Measurements from ENCODE around the gene TWNK. TPM values are rescaled to one million over a fixed set of nuclear protein-coding genes. Genes with fewer than 3 reads are reported as not detected.
"Not testable (repeated sequence)": the region's sequence is repeated elsewhere in the genome, so short reads cannot be mapped to it uniquely, and the experiment has no call there.

Gene TWNK
- total RNA-seq, 2 donors from 2014 or later, result 13.6 to 34.2 TPM

GRCh38 chr10:101030496-101031127, 43.3 kb downstream of the TWNK start:
- H3K4me3 Mint-ChIP-seq, result peak overlapping the region; percentile 93
- H3K27ac Mint-ChIP-seq, result peak overlapping the region in 1 of 2 donors; percentile 61
- H3K4me1 Mint-ChIP-seq (ENCODE audit: low read depth in 2 of 2), result peaks cover 15 to 22% of the 10 kb centered on the region in 2 donors
- no peak for ATAC-seq
- peaks cover 0 to 2% of the 10 kb centered on the region in 2 donors for H3K27me3 Mint-ChIP-seq
- H3K36me3 Mint-ChIP-seq, result no peaks in the 10 kb centered on the region
- H3K9me3 Mint-ChIP-seq, result no peaks in the 10 kb centered on the region
- DNase-seq (ENCODE audit: low spot score), result no peak

DNA sequence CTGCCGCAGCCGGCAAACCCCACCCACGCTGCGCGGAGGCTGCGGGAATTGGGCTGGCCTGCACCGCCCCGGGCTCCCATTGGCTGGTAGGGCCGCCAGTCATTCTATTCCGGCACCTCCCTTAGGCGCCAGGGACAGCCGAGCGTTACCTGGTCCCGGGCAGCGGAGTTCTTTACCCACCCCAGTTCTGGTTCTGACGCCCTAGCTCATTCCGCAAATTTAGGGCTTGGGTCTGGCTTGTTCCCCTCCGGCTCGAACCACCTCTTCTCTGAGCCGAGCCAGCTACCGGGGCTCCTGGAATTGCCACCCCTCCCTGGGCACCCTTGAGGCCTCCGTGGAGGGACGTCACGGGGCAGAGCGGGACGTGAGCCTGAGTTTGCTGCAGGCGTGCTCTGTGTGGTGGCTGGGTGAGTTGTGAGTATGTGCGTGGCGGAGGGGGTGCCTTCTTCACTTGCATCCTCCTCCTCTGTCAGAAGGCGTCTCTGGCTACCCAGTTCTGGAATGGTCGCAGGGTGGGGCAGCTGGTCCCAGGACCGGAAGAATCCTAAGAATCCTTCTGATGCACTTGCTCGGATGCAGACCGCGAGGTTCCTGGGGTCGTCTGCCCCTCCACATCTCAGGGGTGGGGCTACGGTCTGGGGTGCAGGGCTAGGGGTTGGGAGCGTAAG, 43.9 kb downstream of the TWNK start, which contains the start of the genes PDZD7 and SFXN3:
Gene PDZD7, minus strand, starts transcription at position 2 of the 668 bp plus-strand sequence. CDS start 910 bp downstream, outside the sequence.
Gene SFXN3, plus strand, starts transcription at position 107 of the 668 bp plus-strand sequence. CDS start 3,461 bp downstream, outside the sequence.
- no peaks in the 10 kb centered on the region for H3K36me3 Mint-ChIP-seq
- peak within 1 kb of the TSS; percentile 61 to 80 for H3K27ac Mint-ChIP-seq

DNA sequence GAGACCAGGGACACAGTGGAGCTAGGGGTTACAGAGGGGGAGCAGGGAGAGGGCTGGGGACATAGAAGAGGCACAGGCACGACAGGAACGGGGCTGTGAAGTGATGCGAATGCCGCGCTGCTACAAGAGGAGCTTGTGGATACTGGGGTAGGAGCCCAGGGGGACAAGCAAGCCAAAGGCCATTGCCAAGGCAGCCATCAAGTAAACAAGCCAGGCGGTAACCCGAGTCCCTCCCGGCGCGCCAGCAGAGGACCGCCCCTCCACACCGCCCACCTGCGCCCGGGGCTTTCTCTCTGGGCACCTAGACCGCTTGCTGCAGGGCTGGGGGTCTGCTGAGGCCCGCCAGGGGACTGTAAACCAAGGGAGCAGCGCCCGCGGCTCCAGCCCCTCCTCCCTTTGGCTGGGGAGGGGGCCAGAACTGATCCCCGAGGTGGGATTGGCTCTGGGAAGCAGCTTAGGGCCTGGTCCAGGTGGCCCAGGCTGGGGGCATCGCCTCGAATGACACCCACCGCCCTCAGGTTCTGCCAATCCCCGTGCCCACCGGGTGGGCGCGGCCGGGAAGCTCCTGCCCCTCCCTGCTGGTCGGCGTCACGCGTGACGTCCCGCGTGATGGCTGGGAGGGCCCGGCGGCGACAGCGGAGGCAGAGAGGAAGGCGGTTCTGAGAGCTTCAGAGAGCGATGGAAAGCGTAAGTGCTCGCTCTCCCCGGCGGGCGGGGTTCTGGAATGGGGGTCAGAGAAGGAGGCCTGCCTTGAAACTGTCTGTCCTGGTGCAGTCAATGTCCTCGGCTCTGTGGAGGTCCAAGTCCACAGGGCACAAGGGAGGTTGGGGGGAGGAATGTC, 44.7 kb downstream of the TWNK start:
- DNase-seq (ENCODE audit: low spot score) (peak; percentile 72), ATAC-seq (peak; percentile 66 to 77)
- no peaks in the 10 kb centered on the region for H3K36me3 Mint-ChIP-seq
- H3K27ac Mint-ChIP-seq, result peak overlapping the region; percentile 61 to 80
- no peaks in the 10 kb centered on the region for H3K9me3 Mint-ChIP-seq
- peaks cover 0 to 2% of the 10 kb centered on the region in 2 donors for H3K27me3 Mint-ChIP-seq
- H3K4me3 Mint-ChIP-seq, result peak overlapping the region; percentile 93
- peaks cover 15 to 22% of the 10 kb centered on the region in 2 donors for H3K4me1 Mint-ChIP-seq (ENCODE audit: low read depth in 2 of 2)

More for the DNA sequence above, 43.9 kb downstream of the TWNK start, which contains the start of the genes PDZD7 and SFXN3:
- DNase-seq (ENCODE audit: low spot score), result peak; percentile 98
- H3K9me3 Mint-ChIP-seq, result no peaks in the 10 kb centered on the region
- H3K4me1 Mint-ChIP-seq (ENCODE audit: low read depth in 2 of 2), result peaks cover 15 to 22% of the 10 kb centered on the region in 2 donors
- ATAC-seq, result peak; percentile 93 to 95
- peaks cover 0 to 2% of the 10 kb centered on the region in 2 donors for H3K27me3 Mint-ChIP-seq
- H3K4me3 Mint-ChIP-seq, result peak within 1 kb of the TSS; percentile 93

DNA sequence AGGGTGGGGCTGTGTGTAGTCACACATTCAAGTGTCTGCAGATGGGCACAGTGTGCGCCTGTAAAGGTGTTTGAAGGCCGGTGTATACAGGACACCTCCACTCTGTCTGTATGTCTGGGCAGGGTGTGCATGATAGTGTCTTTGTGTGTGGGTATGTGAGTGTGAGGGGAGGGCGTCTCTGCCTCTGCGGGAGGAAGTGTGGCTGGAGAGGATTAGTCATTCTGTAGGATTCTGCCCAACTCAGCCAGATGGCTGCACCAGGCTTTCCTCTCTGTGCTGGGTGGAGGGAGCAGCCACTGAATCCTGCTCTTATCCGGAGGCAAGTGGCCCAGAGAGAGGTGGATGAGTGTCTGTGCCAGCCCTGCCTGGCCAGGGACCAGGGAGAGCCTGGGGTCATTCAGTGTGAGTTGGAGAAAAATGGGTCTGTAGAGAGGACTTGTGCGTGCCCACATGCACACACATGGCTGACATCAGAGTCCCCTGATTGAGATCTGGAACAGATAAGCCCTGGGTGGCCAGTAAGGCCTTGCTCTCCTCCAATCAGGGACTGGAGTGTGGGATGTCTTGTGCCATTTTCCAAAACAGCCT, 45.4 kb downstream of the TWNK start:
- H3K4me1 Mint-ChIP-seq (ENCODE audit: low read depth in 2 of 2), result peaks cover 15 to 22% of the 10 kb centered on the region in 2 donors
- peak overlapping the region; percentile 93 for H3K4me3 Mint-ChIP-seq
- H3K9me3 Mint-ChIP-seq, result no peaks in the 10 kb centered on the region
- no peak for DNase-seq (ENCODE audit: low spot score)
- H3K27ac Mint-ChIP-seq, result peak overlapping the region; percentile 61 to 80
- ATAC-seq, result peak; percentile 45 to 70
- peaks cover 0 to 2% of the 10 kb centered on the region in 2 donors for H3K27me3 Mint-ChIP-seq
- peaks cover 2% of the 10 kb centered on the region for H3K36me3 Mint-ChIP-seq

- H3K27me3 Mint-ChIP-seq, result peaks cover 0 to 2% of the 10 kb centered on the region in 2 donors
- H3K27ac Mint-ChIP-seq, result no peak overlapping the region
- H3K36me3 Mint-ChIP-seq, result peaks cover 6% of the 10 kb centered on the region
- peak overlapping the region; percentile 93 for H3K4me3 Mint-ChIP-seq
- H3K9me3 Mint-ChIP-seq, result no peaks in the 10 kb centered on the region
- ATAC-seq (no peak), DNase-seq (ENCODE audit: low spot score) (no peak)
- peaks cover 15 to 22% of the 10 kb centered on the region in 2 donors for H3K4me1 Mint-ChIP-seq (ENCODE audit: low read depth in 2 of 2)
Measured at GRCh38 chr10:101033276-101033675, 45.9 kb downstream of the TWNK start.

- H3K36me3 Mint-ChIP-seq; ATAC-seq; H3K9me3 Mint-ChIP-seq; H3K27me3 Mint-ChIP-seq; H3K27ac Mint-ChIP-seq; H3K4me3 Mint-ChIP-seq; DNase-seq (ENCODE audit: low spot score): not testable (repeated sequence)
- peaks cover 15 to 22% of the 10 kb centered on the region in 2 donors for H3K4me1 Mint-ChIP-seq (ENCODE audit: low read depth in 2 of 2)
Measured at GRCh38 chr10:101034404-101034803, 47.1 kb downstream of the TWNK start.

- H3K27ac Mint-ChIP-seq, result no peak overlapping the region
- DNase-seq (ENCODE audit: low spot score), result no peak
- peaks cover 15 to 22% of the 10 kb centered on the region in 2 donors for H3K4me1 Mint-ChIP-seq (ENCODE audit: low read depth in 2 of 2)
- no peak overlapping the region for H3K4me3 Mint-ChIP-seq
- H3K27me3 Mint-ChIP-seq, result no peaks in the 10 kb centered on the region
- H3K36me3 Mint-ChIP-seq, result peaks cover 6% of the 10 kb centered on the region
- no peaks in the 10 kb centered on the region for H3K9me3 Mint-ChIP-seq
- ATAC-seq, result no peak
Measured at GRCh38 chr10:101035314-101035713, 48.0 kb downstream of the TWNK start.

- H3K27ac Mint-ChIP-seq, result no peak overlapping the region
- H3K4me1 Mint-ChIP-seq (ENCODE audit: low read depth in 2 of 2), result peaks cover 17 to 21% of the 10 kb centered on the region in 2 donors
- ATAC-seq, result no peak
Measured at GRCh38 chr10:101035916-101036702, 48.8 kb downstream of the TWNK start.

DNA sequence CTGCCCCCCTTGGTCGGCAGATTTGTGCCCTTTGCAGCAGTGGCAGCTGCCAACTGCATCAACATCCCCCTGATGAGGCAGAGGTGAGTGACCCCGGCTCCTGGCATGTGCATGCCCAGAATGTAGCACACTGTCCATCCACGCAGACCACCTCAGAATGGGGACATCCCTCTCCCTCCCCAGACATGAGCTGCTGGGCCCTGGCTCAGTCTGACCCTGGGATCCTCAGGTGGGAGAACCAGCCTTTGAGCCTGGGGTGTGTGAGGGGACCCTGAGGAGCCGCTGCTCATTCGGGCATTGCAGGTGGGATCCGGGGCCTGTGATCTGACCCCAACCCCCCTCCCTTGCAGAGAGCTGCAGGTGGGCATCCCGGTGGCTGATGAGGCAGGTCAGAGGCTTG, 49.4 kb downstream of the TWNK start:
- Mint-ChIP-seq H3K9me3 (no peaks in the 10 kb centered on the region), H3K4me1 (ENCODE audit: low read depth in 2 of 2) (peaks cover 15 to 19% of the 10 kb centered on the region in 2 donors), H3K27me3 (no peaks in the 10 kb centered on the region), H3K36me3 (peaks cover 6% of the 10 kb centered on the region), H3K4me3 (no peak overlapping the region), H3K27ac (no peak overlapping the region)
- ATAC-seq, result no peak
- no peak for DNase-seq (ENCODE audit: low spot score)

More at GRCh38 chr10:101035916-101036702, 48.8 kb downstream of the TWNK start:
- peaks cover 6% of the 10 kb centered on the region for H3K36me3 Mint-ChIP-seq
- DNase-seq (ENCODE audit: low spot score), result no peak
- H3K4me3 Mint-ChIP-seq, result no peak overlapping the region
- H3K27me3 Mint-ChIP-seq, result no peaks in the 10 kb centered on the region
- no peaks in the 10 kb centered on the region for H3K9me3 Mint-ChIP-seq

GRCh38 chr10:101038484-101038883, 51.1 kb downstream of the TWNK start:
- H3K27ac Mint-ChIP-seq, result no peak overlapping the region
- peaks cover 6% of the 10 kb centered on the region for H3K36me3 Mint-ChIP-seq
- peaks cover 0 to 2% of the 10 kb centered on the region in 2 donors for H3K27me3 Mint-ChIP-seq
- no peak for DNase-seq (ENCODE audit: low spot score)
- no peak overlapping the region for H3K4me3 Mint-ChIP-seq
- no peak for ATAC-seq
- H3K9me3 Mint-ChIP-seq, result no peaks in the 10 kb centered on the region
- peaks cover 22% of the 10 kb centered on the region in 2 donors for H3K4me1 Mint-ChIP-seq (ENCODE audit: low read depth in 2 of 2)

GRCh38 chr10:101040061-101040460, 52.7 kb downstream of the TWNK start:
- H3K27me3 Mint-ChIP-seq, result peaks cover 0 to 4% of the 10 kb centered on the region in 2 donors
- no peak overlapping the region for H3K4me3 Mint-ChIP-seq
- DNase-seq (ENCODE audit: low spot score) (no peak), ATAC-seq (no peak)
- H3K9me3 Mint-ChIP-seq, result no peaks in the 10 kb centered on the region
- H3K36me3 Mint-ChIP-seq, result peaks cover 6% of the 10 kb centered on the region
- H3K27ac Mint-ChIP-seq, result no peak overlapping the region
- H3K4me1 Mint-ChIP-seq (ENCODE audit: low read depth in 2 of 2), result peaks cover 25% of the 10 kb centered on the region in 2 donors

DNA sequence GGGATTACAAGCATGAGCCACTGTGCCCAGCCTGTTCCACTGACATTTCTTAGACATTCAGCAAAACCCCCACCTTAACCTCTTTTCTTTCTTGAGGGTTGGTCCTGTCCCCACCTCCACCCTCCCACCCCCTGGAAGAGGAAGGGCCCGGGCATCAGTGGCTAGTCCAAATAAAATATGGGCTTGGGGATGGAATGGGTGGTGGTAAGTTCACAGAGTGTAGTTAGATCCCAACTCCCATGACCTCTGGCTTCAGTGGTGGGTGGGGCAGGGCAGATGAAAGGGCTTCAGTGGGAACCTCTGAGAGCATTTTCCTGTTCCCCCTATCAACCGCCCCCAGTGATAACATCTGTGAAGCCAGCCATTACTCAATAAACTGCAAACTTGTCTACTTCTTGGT, 53.5 kb downstream of the TWNK start:
- Mint-ChIP-seq H3K9me3 (no peaks in the 10 kb centered on the region), H3K4me3 (no peak overlapping the region), H3K36me3 (peaks cover 6% of the 10 kb centered on the region), H3K27ac (peak overlapping the region in 1 of 2 donors; percentile 93), H3K27me3 (peaks cover 0 to 4% of the 10 kb centered on the region in 2 donors), H3K4me1 (ENCODE audit: low read depth in 2 of 2) (peaks cover 25% of the 10 kb centered on the region in 2 donors)
- DNase-seq (ENCODE audit: low spot score) (no peak), ATAC-seq (no peak)

Measured in natural killer cell treated with Interleukin-12 subunit alpha and Interleukin-12 subunit beta and Interleukin-15 and Interleukin-18, amount 100 ng/mL, for 72 hours (primary cell).